Suprapubic skin (tissue), 4 donors: ENCODE measurements around the gene F5. TPM values are rescaled to one million over a fixed set of nuclear protein-coding genes. Genes with fewer than 3 reads are reported as not detected.

Source experiments
- DNase-seq, 2 donors: peaks; one replicate each; pipeline ENCODE4 v3.0.0-alpha.2; 2019; ENCODE audit warnings: low spot score in 2 of 2
- H3K27ac ChIP-seq: fragments of 200-600 bp; sonication (generic); one replicate; pipeline ENCODE4 v1.5.1; 2019
- H3K27me3 ChIP-seq: fragments of 200-600 bp; sonication (generic); one replicate; pipeline ENCODE4 v1.5.1; 2019
- H3K36me3 ChIP-seq: fragments of 200-600 bp; sonication (generic); one replicate; pipeline ENCODE4 v1.5.1; 2019
- H3K4me1 ChIP-seq: fragments of 200-600 bp; sonication (generic); one replicate; pipeline ENCODE4 v1.5.1; 2019
- H3K4me3 ChIP-seq: fragments of 200-600 bp; sonication (generic); one replicate; pipeline ENCODE4 v1.5.1; 2019; ENCODE audit warnings: mild to moderate bottlenecking
- H3K9me3 ChIP-seq: fragments of 200-600 bp; sonication (generic); one replicate; pipeline ENCODE4 v1.5.1; 2019
- EP300 ChIP-seq: sonication (generic); formaldehyde crosslinking; IDR thresholded peaks from one replicate; pipeline ENCODE4 v1.6.1; 2017; ENCODE audit warnings: antibody characterized with exemption
- POLR2A ChIP-seq, 2 donors: fragments of 450-650 bp; IDR thresholded peaks; one replicate each; pipeline ENCODE4 v1.6.1; 2017; ENCODE audit warnings: antibody characterized with exemption in 2 of 2, mild to moderate bottlenecking in 2 of 2, moderate library complexity in 2 of 2
- POLR2AphosphoS5 ChIP-seq, 3 donors: sonication (generic); formaldehyde crosslinking; IDR thresholded peaks; one replicate each; pipeline ENCODE4 v1.6.1; 2017; ENCODE audit warnings: antibody characterized with exemption in 3 of 3
- WGBS: methylation state at CpG from one replicate; pipeline ENCODE4 v1.1.5; 2018; 5-methylcytosine and 5-hydroxymethylcytosine counted together
- total RNA-seq, 4 donors: library from RNA; depleted of rRNA; stranded (reverse); fragments of >200 nt; gene quantifications; one replicate each; pipeline ENCODE4 v1.1.0, GENCODE V29; 2016
- TF ChIP-seq, protein P1 (sequence below), 2 donors: fragments of 200-600 bp in 1 of 2; fragments of 450-650 bp in 1 of 2; sonication (generic) in 1 of 2; IDR thresholded peaks; one replicate each; pipeline ENCODE4 v1.5.1; 2016 to 2019; ENCODE audit warnings: antibody characterized with exemption in 2 of 2, mild to moderate bottlenecking in 1 of 2, moderate library complexity in 1 of 2

The F5 gene
- total RNA-seq, 4 donors from 2014 or later: 3.4 to 8.9 (median 5.4) TPM

DNA sequence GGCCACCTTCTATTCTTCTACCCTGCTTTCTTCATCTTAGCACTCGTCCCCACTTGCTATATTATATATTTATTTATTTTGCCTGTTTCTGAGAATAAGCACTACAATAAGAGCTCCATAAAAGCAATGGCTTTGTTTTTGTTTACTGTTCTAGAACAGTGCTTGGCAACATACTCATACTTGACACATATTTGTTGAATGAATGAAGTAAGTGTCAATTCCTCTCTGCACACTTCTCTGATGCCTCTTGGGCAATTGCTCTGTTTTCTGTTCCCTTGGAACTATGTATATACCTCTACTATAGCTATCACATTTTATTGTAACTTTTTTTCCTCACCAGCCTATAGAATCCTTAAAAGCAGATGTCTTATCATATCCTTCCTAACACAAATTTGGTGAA, 93.0 kb downstream of the F5 start:
- H3K36me3 ChIP-seq: no peaks in the 10 kb centered on the region
- whole genome bisulfite sequencing: 83% methylated on average over 1 of the region's 1 CpG
- DNase-seq: no peak

DNA sequence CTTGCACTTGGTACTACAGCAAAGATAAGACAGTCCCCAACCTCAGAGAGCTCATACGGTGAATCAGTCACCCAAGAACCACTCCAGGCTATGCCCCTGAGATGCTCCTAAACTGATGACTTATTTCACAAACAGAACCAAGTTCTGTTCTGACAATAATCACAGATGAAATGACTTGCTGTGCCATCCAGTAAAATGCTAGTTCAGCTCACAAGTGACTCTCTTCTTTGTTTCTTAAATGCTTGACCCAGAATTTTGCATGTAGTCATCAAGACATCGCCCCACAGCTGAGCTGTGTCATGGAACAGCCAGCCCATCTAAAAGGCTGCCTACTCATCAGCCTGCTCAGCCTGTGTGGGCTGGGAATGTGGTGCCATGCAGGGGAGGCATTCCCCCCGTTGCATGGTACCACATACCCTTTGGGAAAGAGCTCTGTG, 94.4 kb downstream of the F5 start:
- WGBS: 68% methylated on average over 3 of the region's 3 CpGs
- TF ChIP-seq POLR2AphosphoS5 (IDR thresholded peaks at IDR 0.05) (no peak), POLR2A (IDR thresholded peaks at IDR 0.05) (no peak)
- Histone ChIP-seq H3K4me3 (no peak overlapping the region), H3K27me3 (no peaks in the 10 kb centered on the region), H3K4me1 (peaks cover 6% of the 10 kb centered on the region), H3K27ac (no peak overlapping the region), H3K9me3 (no peaks in the 10 kb centered on the region), H3K36me3 (no peaks in the 10 kb centered on the region)
- DNase-seq: no peak

More for the DNA sequence above, 93.0 kb downstream of the F5 start:
- Histone ChIP-seq H3K27me3 (no peaks in the 10 kb centered on the region), H3K9me3 (no peaks in the 10 kb centered on the region), H3K27ac (no peak overlapping the region), H3K4me1 (no peaks in the 10 kb centered on the region), H3K4me3 (no peak overlapping the region)
- TF ChIP-seq POLR2A (IDR thresholded peaks at IDR 0.05) (no peak), POLR2AphosphoS5 (IDR thresholded peaks at IDR 0.05) (no peak), EP300 (no peak)
- TF ChIP-seq, protein P1, sequence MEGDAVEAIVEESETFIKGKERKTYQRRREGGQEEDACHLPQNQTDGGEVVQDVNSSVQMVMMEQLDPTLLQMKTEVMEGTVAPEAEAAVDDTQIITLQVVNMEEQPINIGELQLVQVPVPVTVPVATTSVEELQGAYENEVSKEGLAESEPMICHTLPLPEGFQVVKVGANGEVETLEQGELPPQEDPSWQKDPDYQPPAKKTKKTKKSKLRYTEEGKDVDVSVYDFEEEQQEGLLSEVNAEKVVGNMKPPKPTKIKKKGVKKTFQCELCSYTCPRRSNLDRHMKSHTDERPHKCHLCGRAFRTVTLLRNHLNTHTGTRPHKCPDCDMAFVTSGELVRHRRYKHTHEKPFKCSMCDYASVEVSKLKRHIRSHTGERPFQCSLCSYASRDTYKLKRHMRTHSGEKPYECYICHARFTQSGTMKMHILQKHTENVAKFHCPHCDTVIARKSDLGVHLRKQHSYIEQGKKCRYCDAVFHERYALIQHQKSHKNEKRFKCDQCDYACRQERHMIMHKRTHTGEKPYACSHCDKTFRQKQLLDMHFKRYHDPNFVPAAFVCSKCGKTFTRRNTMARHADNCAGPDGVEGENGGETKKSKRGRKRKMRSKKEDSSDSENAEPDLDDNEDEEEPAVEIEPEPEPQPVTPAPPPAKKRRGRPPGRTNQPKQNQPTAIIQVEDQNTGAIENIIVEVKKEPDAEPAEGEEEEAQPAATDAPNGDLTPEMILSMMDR (IDR thresholded peaks at IDR 0.05): no peak

DNA sequence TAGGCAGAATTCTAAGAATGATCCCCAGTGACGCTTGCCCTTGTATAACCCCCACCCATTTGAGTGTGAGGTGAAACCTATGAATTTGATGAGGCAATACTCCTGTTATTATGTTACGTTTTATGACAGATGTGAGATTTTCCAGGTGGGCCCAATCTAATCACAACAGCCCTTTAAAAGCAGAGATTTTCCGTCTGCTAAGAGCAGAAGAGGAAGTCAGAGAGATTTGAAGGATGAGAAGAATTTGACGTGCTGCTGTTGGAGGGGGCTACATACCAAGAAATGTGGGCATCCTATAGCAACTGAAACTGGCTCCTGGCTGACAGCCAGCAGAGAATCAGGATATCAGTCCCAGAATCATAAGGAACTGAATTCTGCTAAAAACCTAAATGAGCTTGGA, 98.1 kb downstream of the F5 start:
- Histone ChIP-seq H3K27ac (no peak overlapping the region), H3K9me3 (no peaks in the 10 kb centered on the region), H3K27me3 (no peaks in the 10 kb centered on the region), H3K4me1 (peaks cover 31% of the 10 kb centered on the region), H3K36me3 (no peaks in the 10 kb centered on the region), H3K4me3 (no peak overlapping the region)
- TF ChIP-seq POLR2AphosphoS5 (IDR thresholded peaks at IDR 0.05): no peak
- TF ChIP-seq, protein P1 (IDR thresholded peaks at IDR 0.05): no peak
- TF ChIP-seq POLR2A (IDR thresholded peaks at IDR 0.05): no peak
- TF ChIP-seq EP300: no peak
- DNase-seq: no peak
- 94% methylated on average over 4 of the region's 4 CpGs for WGBS

DNA sequence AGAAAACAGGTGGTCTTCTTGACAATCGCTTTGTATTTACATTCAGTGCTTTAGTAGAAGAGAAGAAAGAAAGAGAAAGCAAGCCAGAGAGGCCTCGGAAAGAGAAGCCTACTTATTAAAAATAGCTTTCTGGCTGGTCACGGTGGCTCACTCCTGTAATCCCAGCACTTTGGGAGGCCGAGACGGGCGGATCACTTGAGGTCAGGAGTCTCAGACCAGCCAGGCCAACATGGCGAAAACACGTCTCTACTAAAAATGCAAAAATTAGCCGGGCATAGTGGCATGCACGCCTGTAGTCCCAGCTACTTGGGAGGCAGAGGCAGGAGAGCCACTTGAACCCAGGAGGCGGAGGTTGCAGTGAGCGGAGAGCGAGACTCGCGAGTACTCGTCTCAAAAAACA, 98.7 kb downstream of the F5 start:
- Histone ChIP-seq H3K4me3 (no peak overlapping the region), H3K36me3 (no peaks in the 10 kb centered on the region), H3K27ac (no peak overlapping the region), H3K27me3 (no peaks in the 10 kb centered on the region), H3K9me3 (no peaks in the 10 kb centered on the region), H3K4me1 (peaks cover 36% of the 10 kb centered on the region)
- WGBS: 94% methylated on average over 16 of the region's 16 CpGs
- DNase-seq: no peak
- TF ChIP-seq EP300 (no peak), POLR2AphosphoS5 (IDR thresholded peaks at IDR 0.05) (no peak), POLR2A (IDR thresholded peaks at IDR 0.05) (no peak)
- TF ChIP-seq, protein P1 (IDR thresholded peaks at IDR 0.05): no peak

DNA sequence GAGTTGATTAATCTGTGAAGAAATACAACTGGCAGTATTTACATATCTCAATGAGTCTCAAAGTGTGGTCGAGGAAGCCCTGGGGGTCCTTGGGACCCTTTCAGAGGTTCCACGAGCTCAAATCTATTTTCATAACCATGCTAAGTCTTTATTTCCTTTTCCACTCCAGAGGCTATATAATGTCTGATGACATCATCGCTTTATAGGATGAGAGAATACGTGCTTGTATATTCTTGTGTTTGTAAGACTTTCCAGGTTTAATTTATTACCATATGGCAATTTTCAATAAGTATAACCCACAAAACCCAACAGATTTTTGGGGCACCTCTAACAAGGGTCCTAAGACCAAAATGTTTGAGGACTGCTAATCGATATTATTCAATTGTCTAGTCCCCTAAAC, 99.1 kb downstream of the F5 start:
- WGBS: 84% methylated on average over 5 of the region's 5 CpGs
- Histone ChIP-seq H3K27ac (peak overlapping the region; percentile 97), H3K36me3 (no peaks in the 10 kb centered on the region), H3K4me1 (peaks cover 36% of the 10 kb centered on the region), H3K4me3 (peak overlapping the region; percentile 78), H3K27me3 (no peaks in the 10 kb centered on the region), H3K9me3 (no peaks in the 10 kb centered on the region)
- DNase-seq: no peak
- no peak for TF ChIP-seq EP300
- no peak for TF ChIP-seq POLR2AphosphoS5 (IDR thresholded peaks at IDR 0.05)
- no peak for TF ChIP-seq POLR2A (IDR thresholded peaks at IDR 0.05)
- TF ChIP-seq, protein P1 (IDR thresholded peaks at IDR 0.05): no peak
